ENCODE measurements around the gene TPT1.
"Not testable (repeated sequence)": the region's sequence is repeated elsewhere in the genome, so short reads cannot be mapped to it uniquely, and the experiment has no call there.

The TPT1 gene

GRCh38 chr13:45367358-45367757, 26.4 kb upstream of the TPT1 start:
- no peak for DNase-seq (ENCODE audit: low spot score)

- DNase-seq (ENCODE audit: low spot score) = no peak
These were observed 24.5 kb upstream of the TPT1 start for GRCh38 chr13:45365558-45365885.

DNA sequence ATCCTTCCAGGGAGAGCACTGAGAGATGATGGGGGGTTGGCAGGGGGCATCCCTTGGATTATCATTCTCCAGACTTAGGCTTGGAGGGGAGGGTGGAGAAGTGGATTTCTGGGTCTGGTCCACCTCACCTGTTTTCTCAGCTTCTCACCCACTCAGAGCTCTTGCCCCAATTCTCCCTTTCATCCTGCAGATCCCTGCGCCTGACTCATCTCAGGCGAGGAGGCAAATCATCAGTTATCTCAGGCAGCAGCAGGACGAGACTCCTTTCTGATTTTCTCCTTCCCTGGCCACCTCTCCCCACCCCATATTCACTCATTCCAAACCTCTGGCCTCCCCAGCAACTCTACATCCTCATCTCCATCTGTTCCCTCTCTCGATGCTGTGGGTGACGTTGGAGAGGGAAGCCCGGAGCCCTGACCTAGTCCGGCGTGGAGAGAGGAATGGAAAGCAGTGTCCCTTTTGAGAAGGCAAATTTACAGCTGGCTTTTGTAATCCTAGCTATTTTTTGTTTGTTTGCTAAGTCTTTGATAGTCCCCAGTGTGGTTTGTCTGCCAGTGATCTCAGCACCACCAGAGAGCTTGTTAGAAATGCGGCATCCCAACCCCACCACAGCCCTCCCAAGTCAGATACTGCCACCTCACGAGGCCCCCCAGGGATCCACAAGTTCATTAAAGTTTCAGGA, 24.0 kb upstream of the TPT1 start:
- DNase-seq (ENCODE audit: low spot score) = no peak

DNA sequence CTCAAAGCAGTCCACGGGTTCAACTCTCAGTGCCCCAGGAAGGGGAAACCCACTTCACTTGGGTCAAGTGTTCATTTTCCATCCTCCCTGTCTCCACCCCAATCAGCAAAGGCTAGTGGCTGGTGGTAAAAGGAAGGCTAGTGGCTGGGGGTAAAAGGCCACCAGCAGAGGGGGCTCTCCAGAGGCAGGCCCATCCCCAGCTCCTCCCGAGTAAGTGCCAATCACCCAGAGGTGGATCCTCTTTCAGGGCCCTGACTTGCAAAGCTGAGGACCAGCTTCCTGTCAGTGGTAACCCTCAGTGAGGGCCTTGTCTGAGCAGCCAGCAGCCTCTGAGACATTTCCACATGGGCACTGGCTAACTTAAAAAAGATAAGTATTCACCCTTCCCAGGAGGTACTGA, 22.0 kb upstream of the TPT1 start:
- DNase-seq (ENCODE audit: low spot score) = no peak

- no peak for DNase-seq (ENCODE audit: low spot score)
These were observed 20.7 kb upstream of the TPT1 start for GRCh38 chr13:45361596-45362206.

- DNase-seq (ENCODE audit: low spot score) = no peak
These were observed 16.1 kb upstream of the TPT1 start for GRCh38 chr13:45356966-45357672.

- DNase-seq (ENCODE audit: low spot score) = no peak
These were observed 12.9 kb upstream of the TPT1 start for GRCh38 chr13:45353895-45354294.

GRCh38 chr13:45352031-45352430, 11.0 kb upstream of the TPT1 start:
- no peak for DNase-seq (ENCODE audit: low spot score)

DNA sequence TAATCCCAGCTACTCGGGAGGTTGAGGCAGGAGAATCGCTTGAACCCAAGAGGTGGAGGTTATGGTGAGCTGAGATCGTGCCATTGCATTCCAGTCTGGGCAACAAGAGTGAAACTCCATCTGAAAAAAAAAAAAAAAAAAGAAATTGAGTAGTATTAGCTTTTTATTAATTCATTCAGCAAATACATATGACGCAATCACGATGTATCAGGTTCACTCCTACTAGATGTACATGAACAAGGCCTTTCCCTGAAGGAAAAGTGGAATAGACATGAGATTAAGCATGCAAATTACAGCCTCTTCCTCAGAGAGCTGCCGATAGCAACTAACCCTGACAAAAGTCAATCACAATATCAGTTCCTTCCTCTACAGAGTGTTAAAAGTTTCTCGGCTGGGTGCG, 9.2 kb upstream of the TPT1 start:
- DNase-seq (ENCODE audit: low spot score) = no peak

DNA sequence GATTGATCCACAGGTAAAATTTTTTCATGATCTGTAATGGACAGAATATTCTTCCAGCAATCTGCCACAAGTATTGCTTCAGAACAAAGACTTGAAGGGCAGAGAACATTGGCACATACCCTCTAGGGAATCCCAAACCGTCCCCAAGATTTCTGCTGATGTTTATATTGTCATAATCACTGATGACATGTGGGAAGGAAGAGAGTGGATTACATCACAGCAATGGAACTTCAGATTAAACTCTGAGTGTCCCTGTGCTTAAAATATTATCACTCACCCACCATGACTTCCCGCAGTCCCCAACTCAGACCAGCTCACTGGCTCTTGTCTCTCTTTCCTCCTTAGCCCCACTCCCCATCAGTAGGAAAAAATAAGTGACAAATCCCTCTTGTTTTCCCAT, 8.5 kb upstream of the TPT1 start:
- no peak for DNase-seq (ENCODE audit: low spot score)

DNA sequence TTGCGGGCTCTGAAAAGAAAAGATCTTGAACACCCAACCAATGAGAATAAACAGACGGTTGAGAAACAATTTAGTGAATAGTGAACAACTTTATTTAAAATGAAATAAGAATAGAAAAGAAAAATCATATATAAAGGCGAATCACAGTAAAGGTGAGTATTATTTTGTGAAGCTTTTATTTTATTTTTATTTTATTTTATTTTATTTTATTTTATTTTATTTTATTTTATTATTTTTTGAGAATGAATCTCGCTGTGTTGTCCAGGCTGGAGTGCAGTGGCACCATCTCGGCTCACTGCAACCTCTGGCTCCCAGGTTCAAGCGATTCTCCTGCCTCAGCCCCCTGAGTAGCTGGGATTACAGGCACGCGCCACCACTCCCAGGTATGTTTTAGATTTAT, 3.1 kb upstream of the TPT1 start:
- DNase-seq (ENCODE audit: low spot score) = not testable (repeated sequence)

DNA sequence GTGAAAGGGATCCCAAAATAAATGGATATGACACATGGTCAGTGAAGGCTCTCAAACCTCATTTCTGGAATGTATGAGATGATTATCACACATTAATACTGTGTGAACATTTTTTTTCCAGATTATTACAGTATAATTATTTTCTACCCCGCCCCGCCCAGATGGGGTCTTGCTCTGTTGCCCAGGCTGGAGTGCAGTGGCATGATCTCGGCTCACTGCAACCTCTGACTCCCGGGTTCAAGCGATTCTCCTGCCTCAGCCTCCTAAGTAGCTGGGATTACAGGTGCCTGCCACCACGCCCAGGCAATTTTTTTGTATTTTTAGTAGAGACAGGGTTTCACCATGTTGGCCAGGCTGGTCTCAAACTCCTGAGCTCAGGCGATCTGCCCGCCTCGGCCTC, 2.1 kb upstream of the TPT1 start:
- not testable (repeated sequence) for DNase-seq (ENCODE audit: low spot score)

DNA sequence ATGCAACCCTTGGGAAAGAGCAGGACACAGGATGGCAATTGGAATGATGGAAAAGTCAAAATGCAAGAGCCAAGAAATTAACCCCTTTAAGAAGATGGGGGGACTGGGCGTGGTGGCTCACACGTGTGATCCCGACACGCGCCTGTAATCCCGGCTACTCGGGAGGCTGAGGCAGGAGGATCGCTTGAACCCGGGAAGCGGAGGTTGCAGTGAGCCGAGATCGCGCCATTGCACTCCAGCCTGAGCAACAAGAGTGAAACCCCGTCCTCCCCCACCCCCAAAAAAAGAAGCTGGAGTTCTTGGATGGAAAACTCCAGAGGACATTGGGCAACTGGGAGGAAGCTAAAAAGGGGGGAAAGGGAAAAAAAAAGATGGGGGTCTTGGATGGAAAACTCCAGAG, 1.7 kb upstream of the TPT1 start:
- DNase-seq (ENCODE audit: low spot score) = not testable (repeated sequence)

- DNase-seq (ENCODE audit: low spot score) = no peak
These were observed 967 bp upstream of the TPT1 start for GRCh38 chr13:45341799-45342500.

DNA sequence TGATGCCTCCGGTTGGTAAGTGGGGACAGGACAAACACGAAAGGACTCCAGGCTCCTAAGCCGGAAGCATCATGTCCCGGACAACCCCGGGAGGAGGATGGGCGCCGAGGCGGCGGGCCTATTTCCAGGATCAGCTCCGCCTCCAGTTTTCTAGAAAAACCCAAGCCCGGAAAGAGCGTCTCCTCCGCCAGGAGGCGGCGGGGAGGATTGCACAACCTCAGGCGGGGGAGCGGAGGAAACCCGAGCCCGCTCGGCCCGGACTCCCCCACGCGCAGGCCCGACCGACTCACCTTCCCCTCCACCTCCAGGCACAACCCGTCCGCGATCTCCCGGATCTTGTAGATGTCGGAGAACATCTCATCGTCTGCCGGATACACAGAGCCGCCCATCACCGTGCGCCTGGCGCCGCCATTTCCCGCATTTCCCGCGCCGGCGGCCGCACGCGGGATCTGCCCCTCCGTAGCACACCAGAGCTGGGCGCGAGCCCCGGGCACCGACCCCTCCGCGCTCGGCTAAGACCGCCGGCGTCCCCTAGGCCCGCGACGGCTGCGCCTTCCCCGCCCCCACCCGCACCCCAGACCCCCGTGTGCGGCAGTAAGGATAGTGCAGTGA, 455 bp downstream of the TPT1 start:
- DNase-seq (ENCODE audit: low spot score) = peak; percentile 82

DNA sequence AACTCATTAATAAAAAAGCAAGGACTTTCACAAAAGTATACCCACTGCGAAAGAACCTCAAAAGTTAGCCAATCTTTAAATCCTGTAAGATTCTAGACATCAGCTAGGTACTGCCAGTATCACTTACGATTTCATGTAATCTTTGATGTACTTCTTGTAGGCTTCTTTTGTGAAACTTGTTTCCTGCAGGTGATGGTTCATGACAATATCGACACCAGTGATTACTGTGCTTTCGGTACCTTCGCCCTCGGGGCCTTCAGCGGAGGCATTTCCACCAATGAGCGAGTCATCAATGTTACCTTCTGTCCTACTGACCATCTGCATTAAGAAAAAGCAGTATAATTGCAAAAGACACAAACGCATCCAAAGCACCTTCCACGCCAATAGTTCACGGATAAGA, 1.1 kb downstream of the TPT1 start:
- DNase-seq (ENCODE audit: low spot score) = no peak

DNA sequence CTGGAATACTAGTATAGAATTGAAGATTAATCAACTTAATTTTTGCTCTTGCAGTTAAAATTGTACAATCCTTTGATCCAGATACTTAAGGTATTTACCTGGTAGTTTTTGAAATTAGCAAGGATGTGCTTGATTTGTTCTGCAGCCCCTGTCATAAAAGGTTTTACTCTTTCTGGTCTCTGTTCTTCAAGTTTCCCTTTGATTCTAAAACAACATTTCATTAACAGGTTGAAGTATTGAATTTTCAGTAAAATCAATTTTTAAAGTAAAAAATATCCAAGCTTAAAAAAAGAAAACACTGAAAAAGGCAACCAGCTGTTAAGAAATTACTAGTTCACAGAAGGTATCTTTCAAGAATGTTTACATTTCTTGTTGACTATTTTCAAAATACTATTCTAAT, 1.6 kb downstream of the TPT1 start:
- no peak for DNase-seq (ENCODE audit: low spot score)

DNA sequence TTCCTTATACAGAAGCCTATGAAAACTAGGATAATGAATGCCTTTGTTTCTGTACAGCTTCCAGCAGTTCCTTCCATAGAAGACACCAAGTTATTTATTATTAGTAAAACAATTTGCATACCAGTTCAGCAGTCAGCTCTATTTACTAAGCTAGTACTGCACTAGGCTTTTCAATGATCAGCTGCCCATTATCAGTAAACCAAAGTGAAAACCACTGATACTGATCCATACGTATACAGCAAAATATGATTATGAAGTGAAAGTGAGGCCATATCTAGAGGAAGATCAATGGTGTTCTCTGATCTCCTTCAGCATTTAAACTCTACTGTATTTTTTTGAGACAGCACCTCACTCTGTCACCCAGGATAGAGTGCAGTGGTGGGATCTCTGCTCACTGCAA, 3.2 kb downstream of the TPT1 start:
- DNase-seq (ENCODE audit: low spot score) = no peak

- DNase-seq (ENCODE audit: low spot score) = no peak
These were observed 3.6 kb downstream of the TPT1 start for GRCh38 chr13:45337395-45337794.

- no peak for DNase-seq (ENCODE audit: low spot score)
These were observed 4.8 kb downstream of the TPT1 start for GRCh38 chr13:45336025-45336800.

- DNase-seq (ENCODE audit: low spot score) = no peak
These were observed 5.5 kb downstream of the TPT1 start for GRCh38 chr13:45335397-45336024.
